Measurements from ENCODE around the gene PPP2R1B.

GRCh38 chr11:111723595-111723994 is 42.6 kb downstream of the PPP2R1B start:
- TF ChIP-seq, protein P1, sequence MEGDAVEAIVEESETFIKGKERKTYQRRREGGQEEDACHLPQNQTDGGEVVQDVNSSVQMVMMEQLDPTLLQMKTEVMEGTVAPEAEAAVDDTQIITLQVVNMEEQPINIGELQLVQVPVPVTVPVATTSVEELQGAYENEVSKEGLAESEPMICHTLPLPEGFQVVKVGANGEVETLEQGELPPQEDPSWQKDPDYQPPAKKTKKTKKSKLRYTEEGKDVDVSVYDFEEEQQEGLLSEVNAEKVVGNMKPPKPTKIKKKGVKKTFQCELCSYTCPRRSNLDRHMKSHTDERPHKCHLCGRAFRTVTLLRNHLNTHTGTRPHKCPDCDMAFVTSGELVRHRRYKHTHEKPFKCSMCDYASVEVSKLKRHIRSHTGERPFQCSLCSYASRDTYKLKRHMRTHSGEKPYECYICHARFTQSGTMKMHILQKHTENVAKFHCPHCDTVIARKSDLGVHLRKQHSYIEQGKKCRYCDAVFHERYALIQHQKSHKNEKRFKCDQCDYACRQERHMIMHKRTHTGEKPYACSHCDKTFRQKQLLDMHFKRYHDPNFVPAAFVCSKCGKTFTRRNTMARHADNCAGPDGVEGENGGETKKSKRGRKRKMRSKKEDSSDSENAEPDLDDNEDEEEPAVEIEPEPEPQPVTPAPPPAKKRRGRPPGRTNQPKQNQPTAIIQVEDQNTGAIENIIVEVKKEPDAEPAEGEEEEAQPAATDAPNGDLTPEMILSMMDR (IDR thresholded peaks at IDR 0.05): no peak
- TF ChIP-seq POLR2A (IDR thresholded peaks at IDR 0.05) (no peak), POLR2AphosphoS5 (IDR thresholded peaks at IDR 0.05) (no peak), EP300 (IDR thresholded peaks at IDR 0.05) (no peak)

Data from upper lobe of left lung (tissue), 4 donors.